ENCODE data around the gene PINLYP.

PINLYP gene

GRCh38 chr19:43618921-43619261, 43.3 kb downstream of the PINLYP start:
- TF ChIP-seq ZNF274 (IDR thresholded peaks at IDR 0.05; ENCODE audit: low read depth, low read length), result no peak

DNA sequence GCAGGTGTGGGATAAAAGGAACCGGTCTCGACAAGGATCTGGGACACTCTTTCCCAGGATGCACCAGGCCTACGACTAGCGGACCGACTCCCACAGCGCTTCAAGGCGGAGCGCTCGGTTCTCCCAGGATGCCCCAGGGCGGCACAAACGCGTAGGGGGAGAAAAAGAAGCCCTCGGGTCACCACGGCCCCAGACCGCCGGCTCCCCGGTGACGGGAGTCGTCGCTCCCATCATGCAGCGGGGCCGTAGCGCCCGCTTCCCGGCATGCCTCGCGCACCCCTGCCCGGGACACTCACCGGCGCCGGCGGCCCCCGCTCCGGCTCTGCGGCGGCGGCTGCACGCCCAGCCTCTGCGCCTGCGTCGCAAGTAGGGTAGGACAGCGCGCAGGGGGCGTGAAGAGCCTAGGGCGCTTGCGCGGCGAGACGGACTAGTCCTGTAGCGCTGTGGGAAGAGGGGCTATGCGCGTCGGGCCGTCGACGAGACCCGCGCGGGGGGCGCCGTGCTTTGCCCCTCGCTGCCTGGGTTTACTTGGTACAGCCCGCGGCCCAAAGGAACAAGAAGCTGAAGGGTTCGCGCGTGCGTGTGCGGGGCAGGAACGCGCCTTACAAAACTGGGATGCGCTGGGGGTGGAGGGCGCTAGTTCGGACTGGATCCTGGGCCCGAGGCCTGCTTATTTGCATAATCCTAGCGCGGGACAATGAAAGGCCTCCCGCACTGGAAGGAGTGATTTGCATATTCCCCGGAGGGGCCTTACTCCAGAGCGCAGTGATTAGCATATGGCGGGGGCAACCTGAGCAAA, 43.9 kb downstream of the PINLYP start, which contains the start of gene ZNF428:
ZNF428 (minus strand) TSS at position 368 of the 799 bp plus-strand sequence. CDS start 5,325 bp downstream, outside the sequence.
- H3K4me3 ChIP-seq (ENCODE audit: low read length), result peak within 1 kb of the TSS; percentile 97
- TF ChIP-seq ZNF274 (IDR thresholded peaks at IDR 0.05; ENCODE audit: low read depth, low read length), result no peak

More at GRCh38 chr19:43618921-43619261, 43.3 kb downstream of the PINLYP start:
- H3K4me3 ChIP-seq (ENCODE audit: low read length), result peak overlapping the region; percentile 97

DNA sequence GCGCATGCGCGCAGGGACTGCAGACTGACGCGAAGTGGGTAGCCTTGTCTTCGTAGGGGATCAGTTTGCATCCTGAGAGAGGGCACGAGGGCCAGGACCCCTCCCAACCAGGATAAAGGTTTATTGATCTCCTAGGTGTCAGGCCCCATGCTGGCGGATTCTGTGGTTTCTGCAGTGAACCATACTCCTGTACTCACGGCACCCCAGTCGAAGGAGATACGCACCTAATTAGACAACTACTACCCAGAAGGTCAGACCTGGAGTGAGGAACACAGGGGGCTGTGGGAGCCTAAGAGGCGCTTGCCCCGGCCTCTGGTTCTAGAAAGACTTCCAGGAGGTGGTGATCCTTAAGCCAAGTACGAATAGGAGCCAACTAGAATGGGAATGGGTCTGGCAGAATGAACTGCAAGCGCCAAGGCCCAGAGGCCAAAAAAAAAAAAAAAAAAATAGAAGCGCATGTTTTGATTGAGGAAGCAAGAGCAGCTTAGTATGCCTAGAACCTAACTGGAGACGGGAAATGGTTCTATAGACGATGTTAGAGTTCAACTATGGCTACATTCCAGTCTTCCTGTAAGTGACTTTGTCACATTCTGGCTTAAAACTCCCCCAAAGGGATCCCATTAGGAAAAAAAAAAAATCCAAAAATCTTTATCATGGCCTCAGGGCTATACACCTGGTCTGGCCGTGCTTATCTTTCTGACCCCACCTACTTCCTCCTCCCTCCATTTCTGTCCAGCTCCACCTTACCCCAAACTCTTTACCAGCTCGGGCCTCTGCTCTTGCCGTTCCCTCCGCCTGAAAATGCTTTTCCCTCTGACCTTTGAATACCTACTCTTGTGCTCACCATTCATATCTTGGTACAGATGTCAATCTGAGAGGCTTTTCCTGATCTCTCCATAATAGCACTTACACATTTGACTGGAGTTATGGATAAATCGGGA, 44.7 kb downstream of the PINLYP start:
- TF ChIP-seq ZNF274 (IDR thresholded peaks at IDR 0.05; ENCODE audit: low read depth, low read length), result no peak
- H3K4me3 ChIP-seq (ENCODE audit: low read length), result peak overlapping the region; percentile 97

GRCh38 chr19:43622070-43622469, 46.5 kb downstream of the PINLYP start:
- no peak overlapping the region for H3K4me3 ChIP-seq (ENCODE audit: low read length)
- TF ChIP-seq ZNF274 (IDR thresholded peaks at IDR 0.05; ENCODE audit: low read depth, low read length), result no peak

GRCh38 chr19:43622956-43623355, 47.4 kb downstream of the PINLYP start:
- no peak for TF ChIP-seq ZNF274 (IDR thresholded peaks at IDR 0.05; ENCODE audit: low read depth, low read length)
- H3K4me3 ChIP-seq (ENCODE audit: low read length), result no peak overlapping the region

- no peak for TF ChIP-seq ZNF274 (IDR thresholded peaks at IDR 0.05; ENCODE audit: low read depth, low read length)
- no peak overlapping the region for H3K4me3 ChIP-seq (ENCODE audit: low read length)
These were observed 48.5 kb downstream of the PINLYP start for GRCh38 chr19:43623889-43624670.

GRCh38 chr19:43624933-43625332, 49.3 kb downstream of the PINLYP start:
- no peak for TF ChIP-seq ZNF274 (IDR thresholded peaks at IDR 0.05; ENCODE audit: low read depth, low read length)
- H3K4me3 ChIP-seq (ENCODE audit: low read length), result no peak overlapping the region

- no peak overlapping the region for H3K4me3 ChIP-seq (ENCODE audit: low read length)
- no peak for TF ChIP-seq ZNF274 (IDR thresholded peaks at IDR 0.05; ENCODE audit: low read depth, low read length)
These were observed 50.4 kb downstream of the PINLYP start for GRCh38 chr19:43625918-43626579.

- no peak overlapping the region for H3K4me3 ChIP-seq (ENCODE audit: low read length)
- TF ChIP-seq ZNF274 (IDR thresholded peaks at IDR 0.05; ENCODE audit: low read depth, low read length), result no peak
These were observed 51.2 kb downstream of the PINLYP start for GRCh38 chr19:43626838-43627237.

DNA sequence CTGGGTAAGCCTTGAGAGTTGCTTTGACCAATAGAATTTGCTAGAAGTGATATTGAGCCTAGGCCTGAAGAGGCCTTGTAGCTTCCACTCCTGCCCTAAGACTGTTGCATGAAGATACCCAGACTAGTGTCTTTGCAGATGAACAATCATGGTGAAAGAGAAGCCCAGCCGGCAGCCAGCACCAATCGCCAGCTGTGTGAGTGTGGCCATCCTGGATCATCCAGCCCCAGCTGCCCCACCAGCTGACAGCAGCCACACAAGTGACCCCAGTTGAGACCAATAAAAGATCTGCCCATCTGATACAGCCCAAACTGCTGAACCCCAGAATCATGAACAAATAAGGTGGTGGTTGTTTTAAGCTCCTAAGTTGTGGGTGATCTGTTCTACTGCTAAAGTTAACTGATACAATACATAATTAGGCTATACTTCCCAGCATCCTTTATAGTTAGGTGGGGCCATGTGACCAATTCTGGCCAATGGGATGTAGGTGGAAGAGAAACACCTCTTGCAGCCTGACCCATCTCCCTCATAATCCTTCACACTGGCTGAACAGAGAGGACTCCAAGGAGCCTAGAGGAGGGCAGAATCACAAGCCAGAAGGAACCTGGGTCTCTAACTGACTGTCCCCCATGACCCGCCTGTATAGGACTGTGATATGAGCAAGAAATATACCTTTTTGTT, 53.2 kb downstream of the PINLYP start:
- no peak for TF ChIP-seq ZNF274 (IDR thresholded peaks at IDR 0.05; ENCODE audit: low read depth, low read length)

GRCh38 chr19:43631491-43631890, 55.9 kb downstream of the PINLYP start:
- H3K4me3 ChIP-seq (ENCODE audit: low read length), result no peak overlapping the region
- no peak for TF ChIP-seq ZNF274 (IDR thresholded peaks at IDR 0.05; ENCODE audit: low read depth, low read length)

More for the DNA sequence above, 53.2 kb downstream of the PINLYP start:
- no peak overlapping the region for H3K4me3 ChIP-seq (ENCODE audit: low read length)
